Stimulated activated CD4-positive, alpha-beta T cell treated with anti-CD3 and anti-CD28 coated beads, Interleukin-2, amount 100 ng/mL, for 4 hours (primary cell): ENCODE results near the gene OR2T8.

ENCODE experiments used
- DNase-seq: peaks from one replicate; pipeline ENCODE4 v3.0.0-alpha.2; 2020; ENCODE audit warnings: low read depth

Gene OR2T8

GRCh38 chr1:247962911-247963588 is 43.0 kb downstream of the OR2T8 start:
- DNase-seq: no peak

GRCh38 chr1:247964933-247965332 is 44.9 kb downstream of the OR2T8 start, which contains the start of gene OR2AK2:
OR2AK2 (plus strand) TSS chr1:247965233; CDS start chr1:247965377, 144 bp downstream.
- DNase-seq: no peak

GRCh38 chr1:247966532-247967204 is 46.6 kb downstream of the OR2T8 start:
- DNase-seq: no peak
